HG03521 (cell line): ENCODE data around the gene PDE9A.
"Not testable (repeated sequence)": the region's sequence is repeated elsewhere in the genome, so short reads cannot be mapped to it uniquely, and the experiment has no call there.

ENCODE experiments used
- ATAC-seq: cut with Tn5 transposase; IDR thresholded peaks from one replicate; pipeline ENCODE4 v1.9.1; 2021; ENCODE audit warnings: mild to moderate bottlenecking, moderate library complexity; ENCODE audit not compliant: unreplicated experiment

The PDE9A gene

DNA sequence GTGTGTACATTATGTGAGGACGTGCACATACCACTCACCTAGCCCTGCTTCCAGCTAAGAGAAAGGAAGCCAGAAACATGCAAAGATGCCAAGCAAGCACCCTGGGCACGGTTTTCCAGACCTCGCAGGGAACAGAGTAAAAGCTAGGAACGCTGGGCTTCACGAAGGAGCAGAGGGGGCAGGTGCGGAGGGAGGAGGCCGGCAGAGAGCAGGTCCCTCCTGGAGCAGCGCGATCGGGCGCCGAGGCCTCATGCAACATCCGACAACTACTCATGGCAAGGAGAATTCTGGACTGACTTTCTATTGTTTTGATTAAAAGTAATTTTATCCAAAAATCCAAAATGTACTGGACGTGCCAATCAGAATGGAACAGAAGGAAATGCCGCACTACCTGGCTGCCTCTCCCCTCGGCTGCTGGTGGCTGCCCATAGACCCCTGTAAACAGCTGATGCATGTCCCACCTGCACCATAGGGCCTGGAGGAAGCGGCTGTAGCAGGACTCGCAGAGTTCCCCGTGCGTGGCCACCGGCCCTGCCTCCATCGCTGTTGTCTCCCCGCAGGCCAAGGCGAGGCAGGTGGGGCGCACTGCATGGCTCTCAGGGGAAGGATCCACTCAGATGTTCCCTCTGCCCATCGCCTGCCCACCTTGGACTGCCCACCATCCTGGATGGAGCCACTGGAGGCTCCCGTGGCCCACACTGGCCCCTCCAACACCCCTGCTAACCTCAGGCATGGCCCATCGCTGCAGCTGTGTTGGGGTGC lies 132.4 kb downstream of the PDE9A start:
- ATAC-seq, result no peak

DNA sequence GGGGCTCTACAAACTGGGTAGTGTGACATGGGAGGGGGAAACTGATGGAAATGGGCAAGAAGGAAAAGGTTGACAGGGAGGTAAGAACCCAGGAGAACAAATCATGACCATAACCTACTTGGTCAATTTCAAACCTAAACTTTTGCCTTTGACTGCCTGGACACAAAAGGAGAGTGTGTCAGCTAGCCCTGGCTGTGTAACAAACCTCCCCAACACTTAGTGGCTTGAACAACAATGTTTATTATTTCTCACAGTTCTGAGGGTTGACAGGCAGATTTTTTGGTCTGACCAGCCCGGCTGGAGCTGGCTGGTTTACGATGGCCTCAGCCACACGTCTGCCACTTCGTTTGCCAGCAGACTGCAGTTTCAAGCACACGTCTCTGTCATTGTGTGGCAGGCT lies 133.5 kb downstream of the PDE9A start:
- no peak for ATAC-seq

DNA sequence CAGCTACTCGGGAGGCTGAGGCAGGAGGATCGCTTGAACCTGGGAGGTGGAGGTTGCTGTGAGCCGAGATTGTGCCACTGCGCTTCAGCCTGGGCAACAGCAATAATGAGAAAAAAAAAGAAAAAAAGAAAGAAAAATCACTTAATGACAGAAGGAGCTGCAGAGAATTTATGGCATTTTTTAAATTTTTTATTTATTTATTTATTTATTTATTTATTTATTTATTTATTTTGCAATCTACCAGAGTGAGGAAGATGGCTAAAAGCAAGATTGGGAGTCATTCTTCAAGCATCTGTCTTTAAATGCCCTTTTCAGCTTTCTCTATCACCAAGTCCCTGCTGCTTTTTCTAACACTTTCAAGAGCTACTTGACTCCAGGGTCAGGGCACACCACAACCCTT lies 134.2 kb downstream of the PDE9A start:
- ATAC-seq, result no peak

DNA sequence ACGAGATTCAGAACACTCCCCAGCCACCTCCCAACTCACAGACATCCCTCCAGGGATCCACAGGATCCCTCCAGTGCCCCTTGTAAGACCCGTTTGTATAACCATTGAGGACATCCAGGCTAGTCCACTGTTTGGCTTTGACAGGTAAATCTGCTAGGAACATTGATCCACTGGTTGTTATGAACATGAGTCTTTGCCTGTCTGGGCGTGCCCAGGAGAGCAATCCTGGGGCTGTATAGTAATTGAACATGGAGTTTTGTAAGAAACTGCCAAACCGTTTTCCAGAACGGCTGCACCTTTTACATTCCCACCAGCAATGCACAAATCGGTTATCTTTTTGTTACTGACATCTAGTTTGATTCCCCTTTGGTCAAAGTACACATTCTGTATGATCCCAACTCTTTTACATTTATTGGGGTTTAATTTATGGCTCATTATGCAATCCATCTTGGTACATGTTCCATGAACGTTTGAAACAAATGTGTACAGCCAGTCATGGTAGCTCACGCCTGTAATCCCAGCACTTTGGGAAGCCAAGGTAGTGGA lies 137.2 kb downstream of the PDE9A start:
- no peak for ATAC-seq

DNA sequence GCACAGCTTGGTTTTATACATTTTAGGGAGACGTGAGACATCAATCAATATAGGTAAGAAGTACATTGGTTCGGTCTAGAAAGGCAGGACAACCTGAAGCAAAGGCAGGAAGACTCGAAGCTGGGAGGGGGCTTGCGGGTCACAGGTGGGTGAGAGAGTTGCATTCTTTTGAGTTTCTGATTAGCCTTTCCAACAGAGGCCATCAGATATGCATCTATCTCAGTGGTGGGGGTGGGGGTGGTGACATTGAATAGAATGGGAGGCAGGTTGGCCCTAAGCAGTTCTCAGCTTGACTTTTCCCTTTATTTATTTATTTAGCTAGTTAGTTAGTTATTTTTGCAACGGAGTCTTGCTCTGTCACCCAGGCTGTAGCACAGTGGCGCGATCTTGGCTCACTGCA lies 140.4 kb downstream of the PDE9A start:
- no peak for ATAC-seq

DNA sequence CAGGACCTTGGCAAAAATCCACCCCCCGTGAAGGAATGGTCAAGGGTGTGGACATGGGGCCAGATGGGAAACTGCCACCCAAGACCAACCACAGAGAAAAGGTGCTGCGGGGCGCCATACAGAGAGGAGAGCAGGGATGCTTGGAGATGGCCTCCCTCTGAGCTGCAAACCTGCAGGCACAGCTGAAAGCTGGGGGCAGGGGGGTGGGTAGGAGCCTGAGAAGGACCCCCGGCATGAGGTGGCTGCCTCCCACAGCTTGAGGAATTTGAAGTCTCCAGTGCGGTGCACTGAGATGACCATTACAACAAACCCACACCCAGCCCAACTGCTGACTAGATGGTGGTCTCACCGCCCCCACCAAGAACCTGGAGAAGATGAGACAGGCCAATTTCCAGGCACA lies 141.1 kb downstream of the PDE9A start:
- no peak for ATAC-seq

DNA sequence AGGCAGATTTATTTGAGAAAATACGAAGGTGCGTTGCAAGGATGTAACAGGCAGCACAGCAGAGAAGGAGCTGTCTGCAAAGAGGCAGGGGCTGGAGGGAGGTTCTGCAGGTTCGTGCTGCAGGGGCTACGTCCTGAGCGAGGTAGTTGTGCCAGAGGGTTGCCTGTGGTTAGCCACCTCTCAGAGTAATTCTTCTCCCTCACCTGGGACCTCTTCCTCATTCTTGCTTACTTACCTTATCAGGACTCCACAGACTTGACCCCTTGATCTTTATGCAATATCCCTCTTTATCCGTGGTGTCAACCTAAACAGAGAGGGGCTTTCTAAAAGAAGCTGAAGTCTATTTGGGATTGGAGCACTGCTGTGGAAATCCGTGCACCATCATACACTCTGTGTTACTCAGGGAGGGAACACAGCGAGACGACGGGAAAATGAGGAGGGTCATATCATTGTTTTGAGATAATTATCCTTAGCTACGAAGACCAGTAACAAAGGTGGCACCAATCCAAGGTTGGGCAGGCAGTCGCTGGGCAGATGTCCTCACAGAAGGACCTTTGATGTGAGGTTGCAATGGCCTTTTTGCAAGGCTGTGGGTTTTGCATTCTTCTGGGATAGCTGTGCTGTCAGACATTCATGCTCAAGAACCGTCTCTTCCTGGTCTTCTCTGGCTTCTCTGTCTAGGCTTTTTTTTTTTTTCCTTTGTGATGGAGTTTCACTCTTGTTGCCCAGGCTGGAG lies 143.1 kb downstream of the PDE9A start:
- ATAC-seq, result no peak

DNA sequence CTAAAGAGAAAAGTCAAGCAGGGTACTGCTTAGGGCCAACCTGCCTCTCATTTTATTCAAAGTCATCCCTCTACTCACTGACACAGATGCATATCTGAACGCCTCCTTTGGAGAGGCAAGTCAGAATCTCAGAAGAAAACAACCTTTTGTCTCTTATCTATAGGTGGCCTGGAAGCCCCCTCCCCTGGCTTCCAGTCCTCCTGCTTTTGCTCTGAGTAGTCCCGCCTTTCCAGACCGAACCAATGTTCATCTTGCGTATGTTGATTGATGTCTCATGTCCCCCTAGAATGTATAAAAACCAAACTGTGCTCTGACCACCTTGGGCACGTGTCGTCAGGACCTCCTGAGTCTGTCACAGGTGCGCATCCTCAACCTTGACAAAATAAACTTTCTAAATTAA lies 144.1 kb downstream of the PDE9A start:
- ATAC-seq, result no peak

DNA sequence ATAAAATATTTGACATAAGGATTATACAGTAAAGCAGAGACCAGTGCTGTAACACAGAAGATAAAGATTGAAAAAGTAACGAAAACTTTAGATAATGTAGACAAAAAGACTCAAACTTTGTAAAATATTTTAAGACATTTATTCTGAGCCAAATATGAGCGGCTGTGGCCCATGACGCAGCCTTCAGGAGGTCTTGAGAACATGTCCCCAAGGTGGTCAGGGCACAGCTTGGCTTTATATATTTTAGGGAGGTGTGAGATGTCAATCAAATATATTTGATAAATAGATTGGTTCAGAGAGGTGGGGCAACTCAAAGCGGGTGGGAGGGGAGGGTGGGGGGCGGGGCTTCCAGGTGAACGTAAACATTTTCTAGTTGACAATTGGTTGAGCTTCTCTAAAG lies 144.7 kb downstream of the PDE9A start:
- ATAC-seq, result no peak

DNA sequence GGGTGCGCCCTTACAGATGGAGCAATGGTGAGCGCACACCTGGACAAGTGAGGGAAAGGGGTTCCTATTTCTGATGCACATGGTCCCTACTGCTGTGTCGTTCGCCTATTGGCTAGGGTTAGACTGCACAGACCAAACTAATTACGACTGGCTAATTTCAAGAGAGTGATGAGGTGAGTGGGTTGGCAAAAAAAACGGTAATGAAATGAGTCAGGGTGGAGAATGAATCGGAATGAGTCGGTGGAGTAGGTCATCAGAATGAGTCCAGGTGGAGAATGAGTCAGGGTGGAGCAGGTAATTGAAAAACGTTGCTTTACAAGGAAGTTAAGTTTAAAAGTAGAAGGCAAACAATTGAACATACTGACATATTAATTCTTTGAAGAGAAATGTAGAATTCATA lies 146.1 kb downstream of the PDE9A start:
- ATAC-seq, result no peak

DNA sequence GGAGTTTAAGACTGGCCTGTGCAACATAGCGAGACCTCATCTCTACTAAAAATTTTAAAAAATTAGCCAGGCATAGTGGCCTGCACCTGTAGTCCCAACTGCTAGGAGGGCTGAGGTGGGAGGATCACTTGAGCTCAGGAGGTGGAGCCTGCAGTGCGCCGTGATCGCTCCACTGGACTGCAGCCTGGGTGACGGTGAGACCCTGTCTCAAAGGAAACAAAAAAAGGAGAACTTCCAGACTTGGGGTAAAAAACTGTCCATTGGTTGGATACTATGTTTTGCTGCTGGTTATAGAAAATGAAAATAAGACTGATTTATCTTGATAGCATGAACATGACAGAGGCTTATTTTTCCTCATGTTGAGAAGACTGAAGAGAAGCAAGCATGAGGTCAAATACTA lies 146.5 kb downstream of the PDE9A start:
- ATAC-seq, result no peak

DNA sequence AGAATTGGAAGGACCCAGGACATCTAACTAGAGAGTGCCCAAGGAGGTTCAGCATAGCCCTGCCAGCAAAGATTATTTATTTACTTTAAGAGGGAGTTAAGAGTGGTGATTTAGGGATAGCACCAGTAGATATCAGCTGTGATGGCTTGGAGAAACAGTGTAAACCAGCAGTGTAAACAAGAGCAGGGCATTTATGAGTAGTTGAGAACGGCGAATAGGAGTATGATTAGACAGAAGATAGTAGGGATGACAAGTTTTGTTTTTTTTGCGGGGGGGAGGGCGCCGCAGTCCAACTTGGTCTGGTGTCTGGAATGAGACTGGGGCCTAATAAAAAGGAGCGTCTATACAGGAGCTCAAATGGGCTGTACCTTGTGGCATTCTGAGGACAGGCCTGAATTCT lies 148.2 kb downstream of the PDE9A start:
- ATAC-seq, result not testable (repeated sequence)

DNA sequence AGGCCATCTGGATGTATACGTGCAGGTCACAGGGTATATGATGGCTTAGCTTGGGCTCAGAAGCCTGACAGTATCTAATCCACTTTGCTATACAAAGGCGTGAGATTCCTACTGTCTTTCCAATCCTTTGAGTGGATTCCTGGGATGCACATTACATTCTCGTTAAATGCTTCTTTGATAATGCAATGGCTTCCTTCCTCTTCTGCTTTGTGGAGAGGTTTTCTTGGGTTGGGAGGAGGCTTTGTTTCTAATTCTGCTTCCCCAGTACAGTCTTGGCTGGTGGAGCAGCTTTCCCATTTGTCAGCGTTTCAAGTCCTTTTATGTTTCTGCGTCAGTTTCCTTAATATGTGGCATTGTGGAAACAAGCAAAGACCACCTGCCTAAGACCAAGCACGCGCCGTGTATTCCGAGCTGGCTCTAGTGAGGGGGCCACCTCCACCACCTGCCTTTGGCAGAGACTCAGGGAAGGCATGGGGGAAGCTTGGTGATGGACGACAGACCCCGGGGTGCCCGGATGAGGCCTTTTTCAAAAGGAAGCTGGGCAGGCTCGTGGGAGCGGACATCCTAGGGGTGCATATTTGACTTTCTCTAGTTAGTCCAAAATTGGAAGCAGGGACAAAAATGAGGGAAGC lies 153.2 kb downstream of the PDE9A start:
- ATAC-seq, result no peak

DNA sequence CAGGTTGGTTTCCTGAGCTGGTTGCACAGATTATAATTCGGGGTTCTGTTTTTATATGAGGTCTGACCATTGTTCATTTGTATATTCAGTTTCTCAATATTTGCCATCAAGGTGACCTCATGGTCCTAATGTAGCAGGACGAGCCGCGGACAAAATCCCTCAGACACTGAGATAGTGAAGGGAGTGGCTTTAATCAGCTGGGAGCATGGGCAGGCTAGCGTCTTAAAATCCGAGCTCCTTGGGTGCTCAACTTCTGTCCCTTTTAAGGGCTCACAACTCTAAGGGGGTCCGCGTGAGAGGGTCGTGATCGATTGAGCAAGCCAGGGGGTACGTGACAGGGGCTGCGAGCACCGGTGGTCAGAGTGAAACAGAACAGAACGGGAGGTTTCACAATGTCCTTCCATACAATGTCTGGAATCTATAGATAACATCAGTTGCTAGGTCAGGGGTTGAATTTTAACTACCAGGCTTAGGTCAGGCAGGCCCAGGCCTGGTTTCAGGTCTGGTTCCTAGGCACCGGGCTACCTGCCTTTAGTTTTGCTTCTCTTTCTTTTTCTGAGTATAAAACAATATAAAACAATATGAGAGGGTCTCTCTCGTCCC lies 154.0 kb downstream of the PDE9A start:
- ATAC-seq, result not testable (repeated sequence)

DNA sequence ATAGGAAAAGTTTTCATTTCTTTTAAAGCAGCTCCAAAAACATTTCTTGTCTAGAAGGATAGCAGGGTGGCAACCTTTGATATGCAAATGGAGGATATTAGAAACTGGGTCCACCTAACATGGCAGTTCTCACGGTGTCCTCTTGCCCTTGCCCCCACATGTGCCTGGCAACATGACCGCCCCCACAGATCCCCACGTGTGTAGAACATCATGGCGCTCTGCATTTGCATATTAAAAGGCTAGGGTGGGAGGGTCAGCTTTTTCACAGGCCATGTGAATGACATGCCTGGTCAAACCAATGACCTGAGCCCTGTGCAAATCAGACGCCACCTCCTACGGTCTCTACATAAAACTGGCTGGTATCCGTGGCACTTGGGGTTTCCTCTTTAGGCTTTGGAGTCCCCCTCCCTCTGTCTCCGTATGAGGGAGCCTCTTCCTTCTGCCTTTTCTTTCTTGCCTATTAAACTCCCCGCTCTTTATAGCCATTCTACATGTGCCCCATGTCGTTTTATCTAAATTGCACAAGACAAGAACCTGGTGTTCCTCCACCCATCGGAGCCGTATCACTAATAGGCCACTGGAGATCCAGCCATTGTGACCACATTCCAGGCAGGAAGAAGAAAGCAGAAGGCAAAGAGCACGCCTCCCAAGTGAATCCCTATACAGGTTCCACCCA lies 154.7 kb downstream of the PDE9A start:
- no peak for ATAC-seq

DNA sequence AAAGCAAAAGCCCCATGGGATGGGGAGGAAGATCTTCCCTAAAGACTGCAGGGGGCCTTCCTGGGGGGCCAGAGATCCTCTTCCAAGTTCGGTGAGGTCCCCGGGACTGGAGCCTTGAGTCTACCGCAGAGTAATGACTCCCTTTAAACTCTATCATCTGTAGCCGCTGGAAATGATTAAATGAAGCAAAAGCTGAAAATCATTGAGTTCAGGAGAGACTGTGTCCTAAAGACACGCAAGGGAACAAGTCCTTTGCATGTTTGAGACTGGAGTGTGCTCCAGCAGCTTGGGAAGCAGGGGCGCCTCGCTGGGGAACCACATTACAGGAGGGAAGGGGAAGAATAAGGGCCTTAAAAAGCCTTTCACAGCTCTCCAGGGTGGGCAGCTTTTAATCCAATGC lies 155.8 kb downstream of the PDE9A start:
- no peak for ATAC-seq

DNA sequence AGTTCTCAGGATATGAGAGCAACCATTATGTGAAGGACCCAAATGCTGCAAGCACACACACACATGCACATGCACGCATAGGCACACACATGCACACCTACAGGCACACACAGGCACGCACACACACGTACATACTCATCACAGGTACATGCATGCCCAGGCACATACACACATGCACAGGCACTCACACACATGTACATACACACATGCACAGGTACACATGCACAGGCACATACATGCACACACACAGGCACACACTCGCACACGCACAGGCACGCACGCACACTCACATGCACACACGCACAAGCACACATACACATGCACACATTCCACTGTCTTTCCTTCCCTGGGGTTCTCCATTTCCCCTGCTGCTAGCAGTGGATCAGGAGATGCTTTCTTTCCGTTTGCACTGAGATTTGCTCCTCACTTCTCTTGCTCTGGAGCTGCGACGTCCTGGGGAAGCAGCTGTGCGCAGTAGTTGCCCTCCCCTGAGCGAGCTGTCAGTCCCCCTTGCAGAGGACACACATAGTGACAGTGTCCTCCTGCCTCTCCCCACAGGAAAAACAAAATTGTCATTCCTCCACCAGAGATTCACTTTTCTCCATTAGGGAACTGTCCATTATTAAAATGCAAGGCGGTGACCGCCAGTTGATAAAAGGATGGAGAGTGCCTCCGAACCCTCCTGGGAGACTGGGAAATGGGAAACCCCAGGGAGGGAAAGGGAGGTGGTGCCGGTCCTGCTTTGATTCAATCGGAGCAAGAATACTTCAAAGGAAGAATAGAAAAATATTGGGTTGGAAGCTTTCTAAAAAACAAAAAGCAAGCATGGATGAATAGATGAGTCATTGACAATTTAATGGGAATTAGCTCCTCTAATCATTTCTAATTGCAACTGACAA lies 156.4 kb downstream of the PDE9A start:
- ATAC-seq, result no peak

DNA sequence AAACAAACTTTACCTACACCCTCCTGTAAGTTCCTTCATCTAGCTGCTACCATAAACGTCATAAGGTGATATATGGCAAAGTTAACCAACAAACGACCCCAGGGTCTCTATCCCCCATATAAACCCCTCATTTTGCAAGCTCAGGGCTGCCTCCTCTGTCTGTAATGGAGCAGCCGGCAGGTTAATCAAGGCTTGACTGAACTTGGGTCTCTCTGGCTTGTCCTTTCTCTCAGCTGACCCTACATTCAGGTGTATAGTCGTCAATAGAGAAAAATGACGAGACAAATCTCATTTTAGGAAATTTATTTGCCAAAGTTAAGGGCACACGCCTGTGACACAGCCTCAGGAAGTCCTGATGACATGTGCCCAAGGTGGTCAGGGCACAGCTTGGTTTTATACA lies 158.5 kb downstream of the PDE9A start:
- ATAC-seq, result no peak

DNA sequence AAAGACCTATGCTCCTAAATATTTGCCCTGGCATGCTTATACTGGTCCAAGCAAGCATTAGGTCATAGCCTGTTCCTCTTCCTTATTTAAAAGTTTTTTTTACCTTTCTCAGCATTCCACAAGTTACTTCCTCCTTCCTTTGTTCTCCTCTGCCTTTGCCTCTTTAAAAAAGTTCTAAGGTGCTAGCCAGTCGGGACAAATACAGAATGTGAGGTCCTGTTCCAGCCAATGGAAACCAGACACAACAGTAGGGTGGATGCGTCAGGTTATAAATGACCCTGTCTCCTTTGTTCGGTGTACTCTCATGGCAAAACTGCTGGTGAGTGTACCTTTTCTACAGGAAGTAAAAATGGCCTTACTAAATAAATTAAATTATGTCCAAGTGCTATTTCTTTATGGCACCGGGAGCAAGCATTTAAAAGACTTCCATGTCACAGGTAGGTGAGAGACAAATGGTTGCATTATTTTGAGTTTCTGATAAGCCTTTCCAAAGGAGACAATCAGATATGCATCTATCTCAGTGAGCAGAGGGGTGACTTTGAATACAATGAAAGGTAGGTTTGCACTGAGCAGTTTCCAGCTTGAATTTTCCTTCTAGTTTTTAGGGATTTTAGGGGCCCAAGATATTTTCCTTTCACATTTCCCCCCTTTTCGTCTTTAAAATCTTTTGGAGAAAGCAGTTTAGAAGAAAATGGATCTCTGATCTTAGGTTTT lies 159.3 kb downstream of the PDE9A start:
- not testable (repeated sequence) for ATAC-seq
